BJ (cell line): Measurements from ENCODE around the gene PITPNC1. TPM values are rescaled to one million over a fixed set of nuclear protein-coding genes. Genes with fewer than 3 reads are reported as not detected.

Experiments
- CTCF ChIA-PET: fragments of 350-600 bp; formaldehyde crosslinking; extraction: SDS; loops from one replicate; lab custom pipeline; 2021; ENCODE audit warnings: antibody characterized with exemption, inconsistent platforms; lab: Yijun Ruan, JAX
- POLR2A ChIA-PET: fragments of 300-600 bp; sonication (Branson Sonifier 250); formaldehyde crosslinking; extraction: SDS; loops from one replicate; lab custom pipeline; 2021; ENCODE audit warnings: antibody characterized with exemption; lab: Charles Lee
- DNase-seq: peaks from one replicate; pipeline ENCODE4 v3.0.0-alpha.2; 2011; ENCODE audit warnings: low read depth
- H3K27me3 ChIP-seq: 2 replicates; pipeline ENCODE4 v1.6.0; 2011; ENCODE audit warnings: low read length; ENCODE audit not compliant: control insufficient read depth, insufficient read depth
- H3K36me3 ChIP-seq: 2 replicates; pipeline ENCODE4 v1.5.1; 2011; ENCODE audit warnings: low read length; ENCODE audit not compliant: control insufficient read depth, insufficient read depth
- H3K4me3 ChIP-seq: 2 replicates; pipeline ENCODE4 v1.5.1; 2011; ENCODE audit warnings: low read depth, mild to moderate bottlenecking, control low read depth, low read length
- CTCF ChIP-seq: IDR thresholded peaks from 2 replicates; pipeline ENCODE4 v1.5.1; 2011; ENCODE audit warnings: low read depth, mild to moderate bottlenecking, control low read depth, inconsistent platforms, low read length, moderate library complexity; ENCODE audit not compliant: insufficient read depth
- polyA plus RNA-seq: library from polyadenylated mRNA; depleted of rRNA; stranded (reverse); fragments of >200 nt; gene quantifications from 2 replicates; pipeline ENCODE4 v1.2.3, GENCODE V29; 2011

The PITPNC1 gene
- polyA plus RNA-seq, 1 experiment: 4.6 TPM

- no peaks in the 10 kb centered on the region for H3K36me3 ChIP-seq
- no peak overlapping the region for H3K4me3 ChIP-seq
- POLR2A ChIA-PET: no interaction called here
- DNase-seq: no peak
- CTCF ChIA-PET: interaction anchor here (1.1 to 4.8 kb wide), 4 partner anchors 22 to 311 kb away, joined by 6 to 33 read pairs (median 14); no protein-coding TSS in a partner anchor
- TF ChIP-seq CTCF: no peak
- no peaks in the 10 kb centered on the region for H3K27me3 ChIP-seq
Measured at GRCh38 chr17:67686241-67686640, 309.2 kb downstream of the PITPNC1 start.

GRCh38 chr17:67687511-67687910 is 310.4 kb downstream of the PITPNC1 start:
- ChIA-PET POLR2A (no interaction called here), CTCF (interaction anchor here (1.0 to 4.8 kb wide), 8 partner anchors 9 to 312 kb away, joined by 3 to 33 read pairs (median 4); no protein-coding TSS in a partner anchor)

GRCh38 chr17:67689534-67690177 is 312.6 kb downstream of the PITPNC1 start:
- TF ChIP-seq CTCF: peak; percentile 68
- no peaks in the 10 kb centered on the region for H3K36me3 ChIP-seq
- ChIA-PET POLR2A (no interaction called here), CTCF (interaction anchor here (0.7 to 2.2 kb wide), 12 partner anchors 9 to 320 kb away, joined by 3 to 8 read pairs (median 4); no protein-coding TSS in a partner anchor)
- H3K4me3 ChIP-seq: no peak overlapping the region
- no peaks in the 10 kb centered on the region for H3K27me3 ChIP-seq
- peak; percentile 13 for DNase-seq

More at GRCh38 chr17:67687511-67687910, 310.4 kb downstream of the PITPNC1 start:
- TF ChIP-seq CTCF: no peak
- DNase-seq: no peak
- H3K4me3 ChIP-seq: no peak overlapping the region
- no peaks in the 10 kb centered on the region for H3K27me3 ChIP-seq
- H3K36me3 ChIP-seq: no peaks in the 10 kb centered on the region

GRCh38 chr17:67693811-67694210 is 316.7 kb downstream of the PITPNC1 start:
- no peak for TF ChIP-seq CTCF
- ChIA-PET POLR2A (no interaction called here), CTCF (interaction anchor here (0.8 to 5.5 kb wide), 4 partner anchors 13 to 320 kb away, joined by 3 to 20 read pairs (median 5); no protein-coding TSS in a partner anchor)
- no peak for DNase-seq
- H3K4me3 ChIP-seq: no peak overlapping the region
- no peaks in the 10 kb centered on the region for H3K27me3 ChIP-seq
- no peaks in the 10 kb centered on the region for H3K36me3 ChIP-seq

GRCh38 chr17:67696347-67696746 is 319.3 kb downstream of the PITPNC1 start:
- DNase-seq: no peak
- Histone ChIP-seq H3K27me3 (no peaks in the 10 kb centered on the region), H3K36me3 (no peaks in the 10 kb centered on the region), H3K4me3 (no peak overlapping the region)
- TF ChIP-seq CTCF: no peak
- CTCF ChIA-PET: interaction anchor here (1.5 to 5.5 kb wide), 2 partner anchors 9 to 322 kb away, joined by 3 to 20 read pairs; no protein-coding TSS in a partner anchor
- POLR2A ChIA-PET: no interaction called here
